Keratinocyte (primary cell): ENCODE measurements around the gene MMP3. TPM values are rescaled to one million over a fixed set of nuclear protein-coding genes. Genes with fewer than 3 reads are reported as not detected.

Experiments used
- DNase-seq: peaks from one replicate; pipeline ENCODE4 v3.0.0-alpha.2; 2011; ENCODE audit warnings: low read depth, missing footprints, low spot score
- FAIRE-seq: peaks from 2 replicates; lab custom pipeline; 2011; peaks lifted over from hg19 to GRCh38; lab: Jason Lieb, UNC
- H2AFZ ChIP-seq: 2 replicates; pipeline ENCODE4 v1.6.0; 2012; ENCODE audit warnings: low read length, control low read depth, inconsistent platforms; ENCODE audit not compliant: control insufficient read depth
- H3K27ac ChIP-seq: 2 replicates; pipeline ENCODE4 v1.5.1; 2011; ENCODE audit warnings: low read length; ENCODE audit not compliant: control insufficient read depth, insufficient read depth
- H3K27me3 ChIP-seq: 3 replicates; pipeline ENCODE4 v1.6.0; 2011; ENCODE audit warnings: low read length; ENCODE audit not compliant: control insufficient read depth, insufficient read depth; ENCODE audit errors: extremely low read depth
- H3K36me3 ChIP-seq, 2 experiments: 2 replicates in 1 of 2; 3 replicates in 1 of 2; pipeline ENCODE4 v1.5.1; 2011; ENCODE audit warnings: low read length in 2 of 2, mild to moderate bottlenecking in 1 of 2; ENCODE audit not compliant: control insufficient read depth in 2 of 2, insufficient read depth in 2 of 2; ENCODE audit errors: extremely low read depth in 1 of 2
- H3K4me1 ChIP-seq: 3 replicates; pipeline ENCODE4 v1.5.1; 2011; ENCODE audit warnings: low read length; ENCODE audit not compliant: control insufficient read depth, insufficient read depth; ENCODE audit errors: extremely low read depth
- H3K4me2 ChIP-seq: 3 replicates; pipeline ENCODE4 v1.6.0; 2011; ENCODE audit warnings: low read depth, low read length; ENCODE audit not compliant: control insufficient read depth, insufficient read depth; ENCODE audit errors: extremely low read depth
- H3K4me3 ChIP-seq, 3 experiments: fragments of 200-600 bp in 1 of 3; sonication (generic) in 1 of 3; 2 replicates in 2 of 3; 3 replicates in 1 of 3; pipeline ENCODE4 v1.5.1; 2011 to 2016; ENCODE audit warnings: low read length in 3 of 3, mild to moderate bottlenecking in 3 of 3, control low read depth in 2 of 3, inconsistent platforms in 1 of 3, low read depth in 1 of 3, mixed read lengths in 1 of 3, mixed run types in 1 of 3, moderate library complexity in 1 of 3; ENCODE audit not compliant: control insufficient read depth in 2 of 3, insufficient read depth in 2 of 3; ENCODE audit errors: extremely low read depth in 1 of 3
- H3K79me2 ChIP-seq: 2 replicates; pipeline ENCODE4 v1.6.0; 2012; ENCODE audit warnings: low read length; ENCODE audit not compliant: control insufficient read depth, insufficient read depth
- H3K9ac ChIP-seq: 3 replicates; pipeline ENCODE4 v1.6.0; 2011; ENCODE audit warnings: low read length; ENCODE audit not compliant: control insufficient read depth, insufficient read depth; ENCODE audit errors: extremely low read depth
- H3K9me1 ChIP-seq: 3 replicates; pipeline ENCODE4 v1.6.0; 2011; ENCODE audit warnings: low read length; ENCODE audit not compliant: control insufficient read depth, insufficient read depth; ENCODE audit errors: extremely low read depth
- H3K9me3 ChIP-seq: 2 replicates; pipeline ENCODE4 v1.5.1; 2012; ENCODE audit warnings: low read depth, low read length; ENCODE audit not compliant: control insufficient read depth
- H4K20me1 ChIP-seq: 3 replicates; pipeline ENCODE4 v1.6.0; 2011; ENCODE audit warnings: low read length; ENCODE audit not compliant: control insufficient read depth, insufficient read depth; ENCODE audit errors: extremely low read depth
- EZH2 ChIP-seq: IDR thresholded peaks from one replicate; pipeline ENCODE4 v1.6.1; 2012; ENCODE audit warnings: inconsistent platforms, mild to moderate bottlenecking, low read length, moderate library complexity
- dilution Hi-C: fragments of 300-500 bp; cut with MboI; formaldehyde crosslinking; loops from one replicate; pipeline ENCODE4 v1.7.0; 2020; ENCODE audit warnings: low sequenced_read_pairs; ENCODE audit not compliant: extremely low pct_ligation_motif_present
- polyA plus RNA-seq, 5 experiments: library from polyadenylated mRNA; depleted of rRNA in 3 of 5; stranded (reverse) in 3 of 5; stranded (forward) in 1 of 5; unstranded in 1 of 5; fragments of >200 nt; gene quantifications; 1 replicate in 1 of 5; 2 replicates in 3 of 5; 3 replicates in 1 of 5; pipeline versions ENCODE4 v1.2.1 to v1.2.3, GENCODE V29; 2011 to 2012; ENCODE audit warnings: missing spikeins in 2 of 5, low read depth in 1 of 5, low replicate concordance in 1 of 5
- TF ChIP-seq, protein P1 (sequence below), 3 experiments: IDR thresholded peaks in 1 of 3; conservative IDR thresholded peaks in 1 of 3; optimal IDR thresholded peaks in 1 of 3; 2 replicates in 2 of 3; 3 replicates in 1 of 3; pipeline versions ENCODE3 to v1.5.1; 2011; ENCODE audit warnings: low read length in 3 of 3, mild to moderate bottlenecking in 3 of 3, moderate library complexity in 2 of 3, control low read depth in 1 of 3, inconsistent platforms in 1 of 3; ENCODE audit not compliant: insufficient read depth in 2 of 3; ENCODE audit errors: extremely low read depth in 1 of 3

Gene MMP3
- polyA plus RNA-seq, 1 donor (not counting 4 experiments of a cell fraction or from before 2014, with no cell fraction given), result 8.3 TPM

DNA sequence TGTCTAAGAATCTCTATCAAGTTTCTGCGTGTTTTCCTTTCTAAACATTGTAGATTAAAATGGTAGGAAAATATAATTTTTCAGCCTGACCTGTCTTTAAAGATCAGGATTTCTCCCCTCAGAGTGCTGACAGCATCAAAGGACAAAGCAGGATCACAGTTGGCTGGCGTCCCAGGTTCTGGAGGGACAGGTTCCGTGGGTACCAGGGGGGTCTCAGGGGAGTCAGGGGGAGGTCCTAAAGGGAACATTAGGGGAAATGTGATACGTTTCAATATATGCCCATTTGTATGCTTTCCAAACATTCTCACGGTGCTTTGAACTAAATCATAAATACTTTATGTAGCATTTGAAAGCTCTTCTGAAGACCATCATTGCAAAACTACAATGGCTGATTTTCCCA, 3.4 kb downstream of the MMP3 start:
- Histone ChIP-seq H3K9me1 (no peaks in the 10 kb centered on the region), H3K9me3 (no peaks in the 10 kb centered on the region), H3K79me2 (no peaks in the 10 kb centered on the region), H3K4me1 (peaks cover 23% of the 10 kb centered on the region), H3K27ac (no peak overlapping the region), H3K9ac (no peak overlapping the region), H3K4me2 (no peak overlapping the region), H4K20me1 (no peaks in the 10 kb centered on the region), H3K27me3 (no peaks in the 10 kb centered on the region), H3K36me3 (no peaks in the 10 kb centered on the region), H2AFZ (no peak overlapping the region), H3K4me3 (no peak overlapping the region)
- no peak for FAIRE-seq
- TF ChIP-seq EZH2, result no peak
- TF ChIP-seq, protein P1, sequence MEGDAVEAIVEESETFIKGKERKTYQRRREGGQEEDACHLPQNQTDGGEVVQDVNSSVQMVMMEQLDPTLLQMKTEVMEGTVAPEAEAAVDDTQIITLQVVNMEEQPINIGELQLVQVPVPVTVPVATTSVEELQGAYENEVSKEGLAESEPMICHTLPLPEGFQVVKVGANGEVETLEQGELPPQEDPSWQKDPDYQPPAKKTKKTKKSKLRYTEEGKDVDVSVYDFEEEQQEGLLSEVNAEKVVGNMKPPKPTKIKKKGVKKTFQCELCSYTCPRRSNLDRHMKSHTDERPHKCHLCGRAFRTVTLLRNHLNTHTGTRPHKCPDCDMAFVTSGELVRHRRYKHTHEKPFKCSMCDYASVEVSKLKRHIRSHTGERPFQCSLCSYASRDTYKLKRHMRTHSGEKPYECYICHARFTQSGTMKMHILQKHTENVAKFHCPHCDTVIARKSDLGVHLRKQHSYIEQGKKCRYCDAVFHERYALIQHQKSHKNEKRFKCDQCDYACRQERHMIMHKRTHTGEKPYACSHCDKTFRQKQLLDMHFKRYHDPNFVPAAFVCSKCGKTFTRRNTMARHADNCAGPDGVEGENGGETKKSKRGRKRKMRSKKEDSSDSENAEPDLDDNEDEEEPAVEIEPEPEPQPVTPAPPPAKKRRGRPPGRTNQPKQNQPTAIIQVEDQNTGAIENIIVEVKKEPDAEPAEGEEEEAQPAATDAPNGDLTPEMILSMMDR (optimal IDR thresholded peaks at IDR 0.05 in 1 of 3, IDR thresholded peaks at IDR 0.05 in 1 of 3, conservative IDR thresholded peaks at IDR 0.05 in 1 of 3; ENCODE audit: extremely low read depth in 1 of 3, insufficient read depth in 2 of 3, low read length in 3 of 3), result no peak
- DNase-seq, result no peak
- dilution Hi-C loops, result no loop called here

GRCh38 chr11:102837646-102838045, 5.8 kb downstream of the MMP3 start:
- Histone ChIP-seq H3K36me3 (no peaks in the 10 kb centered on the region), H3K9me1 (no peaks in the 10 kb centered on the region), H3K27ac (no peak overlapping the region), H3K4me2 (no peak overlapping the region), H3K79me2 (no peaks in the 10 kb centered on the region), H3K9me3 (no peaks in the 10 kb centered on the region), H4K20me1 (no peaks in the 10 kb centered on the region), H3K4me3 (no peak overlapping the region), H3K27me3 (no peaks in the 10 kb centered on the region), H3K9ac (no peak overlapping the region), H2AFZ (no peak overlapping the region), H3K4me1 (peaks cover 14% of the 10 kb centered on the region)
- FAIRE-seq (no peak), DNase-seq (no peak)
- TF ChIP-seq EZH2, result no peak
- TF ChIP-seq, protein P1 (optimal IDR thresholded peaks at IDR 0.05 in 1 of 3, IDR thresholded peaks at IDR 0.05 in 1 of 3, conservative IDR thresholded peaks at IDR 0.05 in 1 of 3; ENCODE audit: extremely low read depth in 1 of 3, insufficient read depth in 2 of 3, low read length in 3 of 3), result no peak
- dilution Hi-C loops, result no loop called here
